Kidney glomerular epithelial cell (primary cell): ENCODE data around the gene EGFR.
A peak's percentile ranks its signal among the peaks of the same experiment; 100 is the strongest.
"Not testable (repeated sequence)": the region's sequence is repeated elsewhere in the genome, so short reads cannot be mapped to it uniquely, and the experiment has no call there.

ENCODE experiments used
- DNase-seq: peaks from one replicate; lab custom pipeline; 2025; lab: John Stamatoyannopoulos, UW

Gene EGFR

GRCh38 chr7:55148571-55148970 lies 129.8 kb downstream of the EGFR start:
- DNase-seq = no peak

- no peak for DNase-seq
Measured at GRCh38 chr7:55149001-55149400, 130.2 kb downstream of the EGFR start.

GRCh38 chr7:55150166-55150565 lies 131.3 kb downstream of the EGFR start:
- DNase-seq = no peak

- no peak for DNase-seq
Measured at GRCh38 chr7:55150709-55151451, 132.1 kb downstream of the EGFR start.

- DNase-seq = no peak
Measured at GRCh38 chr7:55152516-55152915, 133.7 kb downstream of the EGFR start.

- no peak for DNase-seq
Measured at GRCh38 chr7:55154096-55154495, 135.3 kb downstream of the EGFR start.

- no peak for DNase-seq
Measured at GRCh38 chr7:55155351-55156117, 136.7 kb downstream of the EGFR start.

- DNase-seq = no peak
Measured at GRCh38 chr7:55156919-55157763, 138.3 kb downstream of the EGFR start.

- no peak for DNase-seq
Measured at GRCh38 chr7:55157764-55158105, 138.9 kb downstream of the EGFR start.

GRCh38 chr7:55158541-55159382 lies 139.9 kb downstream of the EGFR start:
- peak; percentile 4 for DNase-seq

GRCh38 chr7:55160539-55160938 lies 141.7 kb downstream of the EGFR start:
- DNase-seq = no peak

- DNase-seq = no peak
Measured at GRCh38 chr7:55161154-55161687, 142.4 kb downstream of the EGFR start.

GRCh38 chr7:55162476-55162875 lies 143.7 kb downstream of the EGFR start:
- DNase-seq = no peak

GRCh38 chr7:55163733-55164132 lies 144.9 kb downstream of the EGFR start:
- no peak for DNase-seq

- DNase-seq = no peak
Measured at GRCh38 chr7:55164527-55164926, 145.7 kb downstream of the EGFR start.

- DNase-seq = no peak
Measured at GRCh38 chr7:55165176-55165861, 146.5 kb downstream of the EGFR start.

- DNase-seq = not testable (repeated sequence)
Measured at GRCh38 chr7:55167296-55167695, 148.5 kb downstream of the EGFR start.

- DNase-seq = no peak
Measured at GRCh38 chr7:55170335-55171069, 151.7 kb downstream of the EGFR start.

GRCh38 chr7:55171157-55171556 lies 152.3 kb downstream of the EGFR start:
- no peak for DNase-seq

- DNase-seq = no peak
Measured at GRCh38 chr7:55172161-55172560, 153.3 kb downstream of the EGFR start.
